ENCODE results near the gene DCDC2B.

DNA sequence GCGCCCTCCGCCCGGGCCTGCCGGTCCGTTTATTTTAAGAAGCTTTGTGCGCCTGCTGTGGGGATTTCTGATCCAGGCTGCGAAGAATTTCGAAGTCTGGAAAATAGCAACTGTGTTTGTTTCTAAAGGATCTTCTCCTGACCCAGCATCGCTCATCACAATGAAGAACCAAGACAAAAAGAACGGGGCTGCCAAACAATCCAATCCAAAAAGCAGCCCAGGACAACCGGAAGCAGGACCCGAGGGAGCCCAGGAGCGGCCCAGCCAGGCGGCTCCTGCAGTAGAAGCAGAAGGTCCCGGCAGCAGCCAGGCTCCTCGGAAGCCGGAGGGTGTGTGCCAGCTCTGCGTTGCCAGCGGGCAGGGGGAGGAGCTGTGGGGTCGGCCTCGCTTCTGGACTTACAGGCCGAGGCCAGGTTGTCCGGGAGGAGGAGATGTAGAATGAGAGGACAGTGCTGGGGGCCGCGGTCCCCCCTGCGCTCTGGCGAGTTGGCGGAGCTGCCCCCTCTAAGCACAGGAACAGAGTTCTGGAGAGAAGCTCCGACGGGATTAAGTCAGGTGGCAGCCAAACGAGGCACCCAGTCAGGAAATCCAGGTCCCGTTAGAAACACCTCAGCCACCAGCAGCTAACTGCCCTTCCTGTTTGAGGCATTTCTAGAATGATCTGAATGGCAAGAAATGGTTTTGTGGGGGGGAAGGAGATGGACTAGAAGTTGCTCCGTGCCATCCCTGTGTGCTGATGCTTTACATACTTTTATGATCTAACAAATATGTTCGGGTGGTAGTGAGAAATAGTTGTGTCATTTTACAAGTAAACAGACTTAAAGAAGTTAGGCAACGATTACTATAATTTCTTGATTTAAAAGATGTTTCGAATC is 28.5 kb upstream of the DCDC2B start:
- TF ChIP-seq ZZZ3 (CRISPR knock-in tag; IDR thresholded peaks at IDR 0.05; ENCODE audit: borderline replicate concordance): no peak
- TF ChIP-seq, protein P1, sequence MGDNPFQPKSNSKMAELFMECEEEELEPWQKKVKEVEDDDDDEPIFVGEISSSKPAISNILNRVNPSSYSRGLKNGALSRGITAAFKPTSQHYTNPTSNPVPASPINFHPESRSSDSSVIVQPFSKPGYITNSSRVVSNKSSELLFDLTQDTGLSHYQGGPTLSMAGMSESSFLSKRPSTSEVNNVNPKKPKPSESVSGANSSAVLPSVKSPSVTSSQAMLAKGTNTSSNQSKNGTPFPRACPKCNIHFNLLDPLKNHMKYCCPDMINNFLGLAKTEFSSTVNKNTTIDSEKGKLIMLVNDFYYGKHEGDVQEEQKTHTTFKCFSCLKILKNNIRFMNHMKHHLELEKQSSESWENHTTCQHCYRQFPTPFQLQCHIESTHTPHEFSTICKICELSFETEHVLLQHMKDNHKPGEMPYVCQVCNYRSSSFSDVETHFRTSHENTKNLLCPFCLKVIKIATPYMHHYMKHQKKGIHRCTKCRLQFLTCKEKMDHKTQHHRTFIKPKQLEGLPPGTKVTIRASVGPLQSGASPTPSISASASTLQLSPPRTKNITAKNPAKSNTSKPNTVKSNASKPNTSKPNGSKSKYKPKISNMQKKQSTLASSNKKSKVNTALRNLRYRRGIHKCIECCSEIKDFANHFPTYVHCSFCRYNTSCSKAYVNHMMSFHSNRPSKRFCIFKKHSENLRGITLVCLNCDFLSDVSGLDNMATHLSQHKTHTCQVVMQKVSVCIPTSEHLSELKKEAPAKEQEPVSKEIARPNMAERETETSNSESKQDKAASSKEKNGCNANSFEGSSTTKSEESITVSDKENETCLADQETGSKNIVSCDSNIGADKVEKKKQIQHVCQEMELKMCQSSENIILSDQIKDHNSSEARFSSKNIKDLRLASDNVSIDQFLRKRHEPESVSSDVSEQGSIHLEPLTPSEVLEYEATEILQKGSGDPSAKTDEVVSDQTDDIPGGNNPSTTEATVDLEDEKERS (CRISPR knock-in tag; IDR thresholded peaks at IDR 0.05): no peak
- TF ChIP-seq, protein P2, sequence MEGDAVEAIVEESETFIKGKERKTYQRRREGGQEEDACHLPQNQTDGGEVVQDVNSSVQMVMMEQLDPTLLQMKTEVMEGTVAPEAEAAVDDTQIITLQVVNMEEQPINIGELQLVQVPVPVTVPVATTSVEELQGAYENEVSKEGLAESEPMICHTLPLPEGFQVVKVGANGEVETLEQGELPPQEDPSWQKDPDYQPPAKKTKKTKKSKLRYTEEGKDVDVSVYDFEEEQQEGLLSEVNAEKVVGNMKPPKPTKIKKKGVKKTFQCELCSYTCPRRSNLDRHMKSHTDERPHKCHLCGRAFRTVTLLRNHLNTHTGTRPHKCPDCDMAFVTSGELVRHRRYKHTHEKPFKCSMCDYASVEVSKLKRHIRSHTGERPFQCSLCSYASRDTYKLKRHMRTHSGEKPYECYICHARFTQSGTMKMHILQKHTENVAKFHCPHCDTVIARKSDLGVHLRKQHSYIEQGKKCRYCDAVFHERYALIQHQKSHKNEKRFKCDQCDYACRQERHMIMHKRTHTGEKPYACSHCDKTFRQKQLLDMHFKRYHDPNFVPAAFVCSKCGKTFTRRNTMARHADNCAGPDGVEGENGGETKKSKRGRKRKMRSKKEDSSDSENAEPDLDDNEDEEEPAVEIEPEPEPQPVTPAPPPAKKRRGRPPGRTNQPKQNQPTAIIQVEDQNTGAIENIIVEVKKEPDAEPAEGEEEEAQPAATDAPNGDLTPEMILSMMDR (CRISPR knock-in tag; IDR thresholded peaks at IDR 0.05): no peak
- no peak; a peak in 1 of 4 replicates for TF ChIP-seq POLR2A (IDR thresholded peaks at IDR 0.05; ENCODE audit: insufficient read depth in 1 of 2, low read depth in 2 of 2, low read length in 2 of 2)
- TF ChIP-seq, protein P3, sequence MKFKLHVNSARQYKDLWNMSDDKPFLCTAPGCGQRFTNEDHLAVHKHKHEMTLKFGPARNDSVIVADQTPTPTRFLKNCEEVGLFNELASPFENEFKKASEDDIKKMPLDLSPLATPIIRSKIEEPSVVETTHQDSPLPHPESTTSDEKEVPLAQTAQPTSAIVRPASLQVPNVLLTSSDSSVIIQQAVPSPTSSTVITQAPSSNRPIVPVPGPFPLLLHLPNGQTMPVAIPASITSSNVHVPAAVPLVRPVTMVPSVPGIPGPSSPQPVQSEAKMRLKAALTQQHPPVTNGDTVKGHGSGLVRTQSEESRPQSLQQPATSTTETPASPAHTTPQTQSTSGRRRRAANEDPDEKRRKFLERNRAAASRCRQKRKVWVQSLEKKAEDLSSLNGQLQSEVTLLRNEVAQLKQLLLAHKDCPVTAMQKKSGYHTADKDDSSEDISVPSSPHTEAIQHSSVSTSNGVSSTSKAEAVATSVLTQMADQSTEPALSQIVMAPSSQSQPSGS (CRISPR knock-in tag; IDR thresholded peaks at IDR 0.05): no peak
- TF ChIP-seq TCF7L2 (IDR thresholded peaks at IDR 0.05; ENCODE audit: low read depth, low read length): no peak
